ENCODE measurements around the gene KIAA1328. TPM values are rescaled to one million over a fixed set of nuclear protein-coding genes. Genes with fewer than 3 reads are reported as not detected.

KIAA1328 gene
- total RNA-seq, 1 donor from 2014 or later, result 11.9 TPM

DNA sequence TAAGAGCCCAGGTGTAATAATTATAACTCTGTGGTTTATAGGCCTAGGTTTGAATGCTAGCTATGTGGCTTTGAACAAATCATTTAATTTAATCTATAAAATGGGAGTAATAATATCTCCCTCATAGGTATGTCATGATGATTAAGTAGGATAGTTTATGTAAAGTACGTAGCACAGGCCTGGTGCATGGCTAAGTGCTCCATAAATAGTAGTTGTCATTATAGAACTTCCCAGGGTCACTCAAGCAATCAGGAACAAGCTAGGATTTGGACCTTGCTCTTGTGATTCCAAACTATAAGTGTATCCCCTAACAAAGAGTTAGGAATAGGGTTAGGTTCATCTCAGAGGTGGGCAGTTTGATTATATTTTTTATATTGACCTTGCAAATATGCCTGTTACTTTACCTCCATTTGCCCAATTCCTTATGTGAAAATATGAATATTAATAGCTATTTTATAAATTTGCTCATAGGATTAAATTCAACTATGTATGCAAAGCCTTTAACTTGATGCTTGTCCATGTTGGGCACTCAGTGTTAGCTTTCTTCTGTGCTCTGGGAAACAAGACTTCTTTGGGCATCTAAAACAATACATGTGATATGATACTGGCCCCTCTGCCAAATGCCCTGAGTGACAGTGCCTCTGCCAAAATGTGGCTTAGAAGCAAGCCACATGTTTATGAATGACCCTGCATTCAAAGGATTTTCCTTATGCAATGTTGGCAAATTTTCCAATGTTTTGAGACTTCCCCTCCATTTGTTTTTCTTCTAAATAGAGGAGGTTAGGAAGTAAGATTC, 353.6 kb downstream of the KIAA1328 start:
- H3K27ac ChIP-seq, result no peak overlapping the region
- H3K4me1 ChIP-seq, result no peaks in the 10 kb centered on the region
- H3K4me3 ChIP-seq, result no peak overlapping the region
- no peak for ATAC-seq
- no peaks in the 10 kb centered on the region for H3K36me3 ChIP-seq
- TF ChIP-seq, protein P1, sequence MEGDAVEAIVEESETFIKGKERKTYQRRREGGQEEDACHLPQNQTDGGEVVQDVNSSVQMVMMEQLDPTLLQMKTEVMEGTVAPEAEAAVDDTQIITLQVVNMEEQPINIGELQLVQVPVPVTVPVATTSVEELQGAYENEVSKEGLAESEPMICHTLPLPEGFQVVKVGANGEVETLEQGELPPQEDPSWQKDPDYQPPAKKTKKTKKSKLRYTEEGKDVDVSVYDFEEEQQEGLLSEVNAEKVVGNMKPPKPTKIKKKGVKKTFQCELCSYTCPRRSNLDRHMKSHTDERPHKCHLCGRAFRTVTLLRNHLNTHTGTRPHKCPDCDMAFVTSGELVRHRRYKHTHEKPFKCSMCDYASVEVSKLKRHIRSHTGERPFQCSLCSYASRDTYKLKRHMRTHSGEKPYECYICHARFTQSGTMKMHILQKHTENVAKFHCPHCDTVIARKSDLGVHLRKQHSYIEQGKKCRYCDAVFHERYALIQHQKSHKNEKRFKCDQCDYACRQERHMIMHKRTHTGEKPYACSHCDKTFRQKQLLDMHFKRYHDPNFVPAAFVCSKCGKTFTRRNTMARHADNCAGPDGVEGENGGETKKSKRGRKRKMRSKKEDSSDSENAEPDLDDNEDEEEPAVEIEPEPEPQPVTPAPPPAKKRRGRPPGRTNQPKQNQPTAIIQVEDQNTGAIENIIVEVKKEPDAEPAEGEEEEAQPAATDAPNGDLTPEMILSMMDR (IDR thresholded peaks at IDR 0.05), result no peak
- intact Hi-C loops (cut with DNase I), result no loop called here
- no peaks in the 10 kb centered on the region for H3K27me3 ChIP-seq
- no peaks in the 10 kb centered on the region for H3K9me3 ChIP-seq
- DNase-seq, result no peak

DNA sequence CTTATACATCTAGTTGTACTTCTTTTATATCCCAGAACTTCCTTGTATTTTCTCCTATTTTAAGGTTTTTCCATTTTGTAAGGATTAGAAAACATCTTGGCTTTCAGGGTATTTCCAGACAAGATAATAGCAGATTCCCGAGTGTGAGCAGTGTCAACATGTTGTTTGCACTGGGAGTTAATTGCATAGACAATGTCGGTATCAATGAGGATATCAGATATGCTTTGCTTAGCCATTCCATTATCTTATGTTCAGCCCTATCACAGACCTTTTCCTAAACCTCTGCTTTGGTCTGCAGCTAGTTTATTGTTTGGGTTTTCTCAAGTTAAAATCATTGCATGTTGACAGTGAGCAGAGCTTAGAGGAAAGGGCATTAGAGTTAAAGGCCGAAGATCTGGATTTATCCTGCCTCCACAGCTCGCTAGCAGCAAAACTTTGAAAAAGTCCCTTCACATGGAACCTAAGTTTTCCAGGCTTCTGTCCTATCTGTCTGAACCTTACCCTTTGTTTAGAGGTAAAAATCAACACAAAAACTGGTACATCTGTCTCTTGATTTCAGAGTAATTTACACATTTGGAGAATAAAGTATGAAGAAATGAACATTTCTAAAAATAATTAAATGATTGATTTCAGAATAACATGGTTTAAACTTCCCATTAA, 355.4 kb downstream of the KIAA1328 start:
- no peaks in the 10 kb centered on the region for H3K9me3 ChIP-seq
- DNase-seq (no peak), ATAC-seq (no peak)
- H3K4me1 ChIP-seq, result no peaks in the 10 kb centered on the region
- H3K27ac ChIP-seq, result no peak overlapping the region
- intact Hi-C loops (cut with DNase I), result no loop called here
- TF ChIP-seq, protein P1 (IDR thresholded peaks at IDR 0.05), result no peak
- H3K36me3 ChIP-seq, result no peaks in the 10 kb centered on the region
- H3K27me3 ChIP-seq, result no peaks in the 10 kb centered on the region
- H3K4me3 ChIP-seq, result no peak overlapping the region

DNA sequence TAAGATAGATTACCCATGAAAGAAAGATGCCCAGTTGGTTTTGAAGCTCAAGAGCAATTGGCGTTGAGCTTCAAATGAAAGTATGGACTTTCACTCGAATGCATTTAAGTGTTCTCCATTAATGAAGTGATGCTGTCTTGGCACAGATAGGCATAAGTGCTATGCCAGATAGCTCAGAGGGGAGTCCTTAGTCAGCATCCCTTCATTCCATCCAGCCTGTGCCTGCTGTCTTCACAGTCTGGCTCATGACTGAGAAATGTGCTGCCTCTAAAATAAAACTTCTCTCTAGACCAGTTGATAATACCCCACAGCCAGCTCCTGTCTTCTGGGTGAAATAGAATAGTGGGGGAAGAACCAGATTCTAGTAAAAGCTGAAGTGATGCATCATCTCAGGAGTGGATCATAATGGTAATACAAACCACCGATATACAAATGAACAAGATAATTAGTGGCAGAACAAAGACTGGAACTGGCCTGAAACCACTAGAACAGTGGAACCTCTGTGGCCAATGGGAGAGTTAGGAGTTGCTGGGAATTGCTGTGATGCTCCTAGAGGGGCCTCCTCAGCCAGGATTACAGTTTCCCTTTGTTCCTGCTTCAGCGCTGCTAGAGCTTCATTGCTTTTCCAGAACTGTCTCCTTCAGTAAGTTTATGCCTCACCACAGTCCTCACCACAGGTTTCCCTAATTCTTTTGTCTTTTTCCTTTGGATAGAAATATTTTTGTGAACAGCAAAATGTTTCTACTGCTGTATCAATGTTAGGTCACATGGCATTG, 359.3 kb downstream of the KIAA1328 start:
- TF ChIP-seq, protein P1 (IDR thresholded peaks at IDR 0.05), result no peak
- Histone ChIP-seq H3K27ac (no peak overlapping the region), H3K27me3 (no peaks in the 10 kb centered on the region), H3K36me3 (no peaks in the 10 kb centered on the region), H3K9me3 (no peaks in the 10 kb centered on the region), H3K4me3 (no peak overlapping the region), H3K4me1 (no peaks in the 10 kb centered on the region)
- intact Hi-C loops (cut with DNase I), result no loop called here
- ATAC-seq, result no peak
- no peak for DNase-seq

DNA sequence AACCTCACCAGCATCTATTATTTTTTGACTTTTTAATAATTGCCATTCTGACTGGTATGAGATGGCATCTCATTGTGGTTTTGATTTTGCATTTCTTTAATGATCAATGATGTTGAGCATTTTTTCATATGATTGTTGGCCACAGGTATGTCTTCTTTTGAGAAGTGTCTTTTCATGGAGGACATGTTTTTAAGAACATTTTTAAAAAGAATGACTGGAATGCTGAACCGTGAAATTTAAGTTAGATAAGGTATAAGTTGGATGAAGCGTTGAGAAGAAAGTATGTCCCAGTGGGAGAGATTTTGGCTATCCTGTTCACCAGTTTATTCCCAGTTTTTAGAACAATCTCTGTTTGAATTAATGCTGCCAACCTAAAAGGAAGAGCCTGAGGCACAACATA, 370.8 kb downstream of the KIAA1328 start:
- ATAC-seq (no peak), DNase-seq (no peak)
- Histone ChIP-seq H3K9me3 (no peaks in the 10 kb centered on the region), H3K4me1 (no peaks in the 10 kb centered on the region), H3K36me3 (no peaks in the 10 kb centered on the region), H3K27ac (no peak overlapping the region), H3K4me3 (no peak overlapping the region), H3K27me3 (no peaks in the 10 kb centered on the region)
- intact Hi-C loops (cut with DNase I), result no loop called here
- TF ChIP-seq, protein P1 (IDR thresholded peaks at IDR 0.05), result no peak

DNA sequence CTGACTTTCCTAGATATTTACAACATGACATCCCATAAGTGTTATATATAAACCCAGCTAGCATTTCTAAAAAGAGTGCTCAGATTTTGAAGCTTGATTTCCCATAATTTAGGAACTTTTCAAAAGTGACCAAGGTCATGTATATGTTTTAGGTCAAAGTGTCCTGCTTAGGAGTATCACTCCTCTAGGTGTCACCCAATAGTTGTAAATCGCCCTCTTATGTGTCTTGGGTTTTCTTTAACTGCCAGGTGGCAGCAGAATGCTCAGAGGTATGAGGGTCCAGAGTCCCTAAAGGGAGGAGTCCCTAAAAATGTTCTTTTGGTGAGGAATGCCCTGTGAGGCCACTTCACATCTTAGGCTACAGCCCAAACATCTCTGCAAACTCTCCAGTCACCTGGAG, 378.4 kb downstream of the KIAA1328 start:
- no peaks in the 10 kb centered on the region for H3K9me3 ChIP-seq
- no peak overlapping the region for H3K4me3 ChIP-seq
- H3K4me1 ChIP-seq, result no peaks in the 10 kb centered on the region
- no peak overlapping the region for H3K27ac ChIP-seq
- DNase-seq (no peak), ATAC-seq (no peak)
- no peaks in the 10 kb centered on the region for H3K27me3 ChIP-seq
- TF ChIP-seq, protein P1 (IDR thresholded peaks at IDR 0.05), result no peak
- no peaks in the 10 kb centered on the region for H3K36me3 ChIP-seq
- intact Hi-C loops (cut with DNase I), result no loop called here

Data from upper lobe of right lung (tissue), 1 donor.